Measurements from ENCODE around the gene ST8SIA1.

Gene ST8SIA1

DNA sequence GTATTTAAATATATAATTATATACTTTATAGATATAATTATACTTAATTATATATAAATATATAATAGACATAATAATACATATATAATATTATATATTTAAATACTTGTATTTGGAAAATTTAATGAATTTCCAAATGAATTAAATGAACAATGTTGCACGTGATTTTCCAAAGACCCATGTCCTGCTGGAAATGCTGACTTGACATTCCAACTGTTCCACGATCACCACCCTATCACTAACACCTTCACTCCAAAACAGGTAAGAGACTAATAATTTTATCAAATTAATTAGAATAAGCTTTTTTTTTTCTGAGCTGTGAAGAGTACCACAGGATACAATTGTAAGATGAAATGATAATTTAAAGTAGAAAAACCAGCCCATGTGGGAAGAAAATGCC is 103.4 kb downstream of the ST8SIA1 start:
- no peak for FAIRE-seq

DNA sequence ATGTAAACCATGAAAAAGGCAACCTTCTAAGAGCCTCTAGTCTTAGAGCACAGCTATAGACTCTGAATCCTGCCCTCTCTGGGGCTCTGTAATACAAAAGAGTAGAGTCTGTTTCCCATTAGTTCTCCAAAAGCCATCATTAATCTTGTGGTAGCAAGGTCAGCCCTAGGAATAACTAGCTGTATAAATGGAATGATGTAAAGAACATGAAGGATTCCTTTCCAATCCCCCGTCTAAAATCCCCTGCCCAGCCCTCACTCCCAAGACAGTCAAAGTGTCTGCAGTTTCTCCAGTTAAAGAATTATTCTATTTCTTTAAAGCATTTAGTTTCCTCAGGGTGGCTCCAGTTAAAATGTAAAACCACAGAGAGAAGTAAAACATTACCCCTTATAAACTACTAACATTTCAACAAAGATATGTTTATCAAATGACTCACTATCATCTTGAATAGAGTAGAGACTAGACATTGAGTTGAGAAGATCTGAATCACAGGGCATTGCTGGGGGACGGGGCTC is 104.2 kb downstream of the ST8SIA1 start:
- FAIRE-seq = no peak

DNA sequence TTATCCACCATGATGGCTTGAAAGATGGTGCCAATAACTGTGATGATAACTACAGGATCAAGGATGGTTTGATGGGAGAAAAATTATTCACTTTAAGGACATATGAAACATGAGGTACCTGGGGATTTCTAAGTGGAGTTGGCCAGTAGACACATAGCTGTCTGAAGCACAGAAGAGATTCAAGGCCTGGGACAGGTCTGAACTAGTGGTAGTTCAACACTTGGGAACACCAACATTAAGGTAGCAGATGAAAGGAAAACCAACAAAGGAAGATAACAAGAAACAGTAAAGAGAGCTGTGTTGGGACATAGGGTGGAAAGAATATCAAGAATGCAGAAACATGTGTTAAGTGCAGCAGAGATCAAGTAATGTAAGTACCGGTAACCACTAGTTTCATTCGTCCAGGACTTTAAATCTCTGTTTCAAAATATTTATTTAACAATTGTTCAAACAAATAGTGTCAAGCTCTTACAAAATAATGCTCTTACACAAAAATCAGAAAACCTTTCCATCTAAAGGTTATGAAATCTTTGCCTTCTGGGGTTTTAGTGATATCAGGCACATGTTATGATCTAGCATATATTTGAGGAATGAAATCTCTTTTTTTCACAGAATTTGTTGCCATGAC is 104.7 kb downstream of the ST8SIA1 start:
- no peak for FAIRE-seq

DNA sequence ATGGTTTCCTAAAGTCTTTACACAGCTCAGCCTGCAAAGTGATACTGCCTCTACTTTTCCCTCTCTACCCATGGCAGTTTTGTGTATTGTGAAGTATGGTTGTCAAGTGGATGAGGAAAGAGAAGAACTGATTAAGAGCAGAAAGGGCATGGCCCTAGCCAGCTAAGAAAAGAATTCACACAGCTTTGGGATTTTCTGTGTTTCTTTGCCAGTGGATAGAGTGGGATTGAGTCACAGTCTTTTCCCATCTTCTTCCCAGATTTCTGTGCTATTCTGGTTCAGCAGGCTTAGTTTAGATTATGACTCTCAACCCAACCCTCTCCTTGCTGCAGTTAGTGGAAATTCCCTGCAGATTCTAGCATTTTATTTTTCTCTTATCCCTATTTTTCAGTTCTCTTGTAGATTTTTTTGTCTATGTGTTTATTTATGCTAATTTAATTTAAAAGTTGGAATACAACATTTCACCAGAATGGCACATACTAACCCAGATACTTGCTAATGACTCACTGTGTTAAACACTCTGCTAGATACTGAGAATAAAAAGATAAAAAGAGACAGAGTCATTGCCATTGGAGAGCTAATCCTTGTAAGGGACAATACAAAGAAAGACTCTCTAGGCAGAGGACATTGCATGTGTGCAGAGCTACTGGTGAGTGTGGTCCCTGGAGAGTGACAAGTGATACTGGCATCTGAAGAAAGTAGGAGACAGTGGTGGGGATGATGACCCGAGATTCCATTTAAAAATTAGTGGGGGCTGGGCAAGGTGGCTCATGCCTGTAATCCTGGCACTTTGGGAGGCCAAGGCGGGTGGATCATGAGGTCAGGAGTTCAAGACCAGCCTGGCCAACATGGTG is 106.3 kb downstream of the ST8SIA1 start:
- FAIRE-seq = no peak

DNA sequence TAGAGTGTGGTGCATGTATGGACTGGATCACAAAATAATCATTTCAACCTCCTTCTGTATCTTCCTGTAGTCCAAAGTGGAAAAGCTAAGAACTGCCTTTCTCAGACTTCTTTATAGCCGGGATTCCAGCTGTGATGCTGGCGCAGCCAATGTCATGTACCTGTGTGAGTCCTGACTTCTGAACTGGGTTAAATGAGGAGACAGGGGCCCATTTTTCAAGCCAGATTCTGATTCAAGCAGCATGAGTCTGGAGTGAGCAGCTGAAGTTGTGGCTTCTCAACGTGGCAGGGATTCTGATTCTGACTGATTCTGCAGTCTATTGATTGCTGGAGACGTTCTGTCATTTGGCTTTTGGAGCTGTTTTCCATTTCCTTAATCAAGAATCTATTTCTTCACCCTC is 111.2 kb downstream of the ST8SIA1 start:
- FAIRE-seq = no peak

DNA sequence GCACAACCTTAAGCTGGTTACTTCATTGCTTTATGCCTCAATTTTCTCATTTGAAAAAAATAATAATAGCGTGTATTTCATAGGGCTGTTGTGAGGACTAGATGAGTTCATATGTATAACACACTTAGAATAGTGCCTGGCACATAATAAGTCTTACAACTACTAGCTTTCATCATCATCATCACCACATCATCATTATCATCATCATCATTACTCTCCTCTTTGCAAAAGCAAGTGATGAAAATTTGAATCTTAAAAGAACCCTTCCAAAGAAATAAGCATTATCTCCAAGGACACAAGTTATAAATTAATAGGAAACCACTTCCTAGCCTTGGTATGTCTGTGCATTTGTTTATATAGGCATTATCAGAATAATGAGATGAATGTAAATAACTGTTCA is 117.0 kb downstream of the ST8SIA1 start:
- FAIRE-seq = no peak

DNA sequence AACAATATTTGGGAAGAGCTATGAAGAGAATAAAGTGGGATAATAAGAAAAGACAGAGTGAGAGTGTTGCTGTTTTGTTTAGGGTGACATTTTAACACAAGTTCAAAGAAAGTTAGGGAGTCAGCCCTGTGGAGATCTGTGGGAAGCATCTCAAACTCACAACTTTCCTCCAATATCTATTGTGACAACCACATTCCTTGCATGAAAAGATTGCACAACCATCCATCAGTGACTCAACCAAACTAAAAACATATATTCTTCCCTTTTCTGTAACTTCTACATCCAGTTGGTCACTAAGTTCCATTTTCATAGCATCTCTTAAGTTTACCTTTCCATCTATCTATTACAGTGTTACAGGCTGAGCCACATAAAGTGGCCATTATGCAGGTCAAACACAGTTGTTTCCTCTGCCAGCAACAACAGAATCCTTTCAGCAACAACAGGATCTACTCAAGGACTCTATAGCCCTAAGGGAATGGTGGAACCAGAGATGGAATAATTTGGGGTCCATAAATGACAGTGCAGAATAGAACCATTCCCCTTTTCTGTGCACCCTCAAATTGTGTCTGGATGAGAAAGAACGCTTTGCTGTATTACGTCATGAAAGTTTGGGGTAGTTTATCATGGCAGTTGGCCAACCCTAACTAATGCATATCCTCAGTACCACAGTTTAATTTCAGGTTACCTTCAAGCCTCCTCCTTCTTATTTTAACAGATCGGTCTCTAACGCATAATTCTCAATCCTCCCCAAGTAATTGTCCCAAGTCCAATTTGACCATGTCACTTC is 118.8 kb downstream of the ST8SIA1 start:
- FAIRE-seq = no peak

DNA sequence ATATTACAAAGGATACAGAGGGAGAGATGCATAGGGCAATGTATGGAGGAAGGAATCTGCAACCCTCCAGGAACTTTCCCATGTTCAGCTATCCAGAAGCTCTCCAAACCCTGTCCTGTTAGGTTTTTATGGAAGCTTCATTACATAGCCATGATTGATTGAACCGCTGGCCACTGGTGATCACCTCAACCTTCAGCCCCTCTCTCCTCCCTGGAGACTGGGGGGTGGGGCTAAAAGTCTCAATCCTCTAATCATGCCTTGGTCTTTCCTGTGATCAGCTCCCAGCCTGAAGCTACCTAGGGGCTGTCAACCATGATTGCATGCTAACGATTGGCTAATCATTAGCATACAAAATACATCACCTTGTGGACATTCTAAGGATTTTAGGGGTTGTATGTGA is 123.4 kb downstream of the ST8SIA1 start:
- FAIRE-seq = no peak

DNA sequence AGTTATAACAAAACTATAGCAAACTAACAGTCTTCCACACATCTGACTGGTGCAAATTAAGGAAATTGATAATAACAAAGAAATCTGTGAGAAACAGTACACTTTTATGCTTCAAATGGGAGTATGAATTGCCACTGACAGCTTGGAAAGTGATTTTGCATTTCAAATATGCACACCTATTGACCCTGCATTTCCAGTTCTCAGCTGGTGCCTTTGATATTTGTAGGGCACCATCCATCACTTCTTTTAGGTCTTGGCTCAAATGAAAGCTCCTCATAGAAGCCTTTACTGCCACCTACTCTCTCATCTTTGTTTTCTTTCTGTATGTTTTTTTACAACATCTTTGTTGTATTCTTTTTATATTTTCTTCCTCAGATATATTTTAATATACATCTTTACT is 125.1 kb downstream of the ST8SIA1 start:
- FAIRE-seq = no peak

DNA sequence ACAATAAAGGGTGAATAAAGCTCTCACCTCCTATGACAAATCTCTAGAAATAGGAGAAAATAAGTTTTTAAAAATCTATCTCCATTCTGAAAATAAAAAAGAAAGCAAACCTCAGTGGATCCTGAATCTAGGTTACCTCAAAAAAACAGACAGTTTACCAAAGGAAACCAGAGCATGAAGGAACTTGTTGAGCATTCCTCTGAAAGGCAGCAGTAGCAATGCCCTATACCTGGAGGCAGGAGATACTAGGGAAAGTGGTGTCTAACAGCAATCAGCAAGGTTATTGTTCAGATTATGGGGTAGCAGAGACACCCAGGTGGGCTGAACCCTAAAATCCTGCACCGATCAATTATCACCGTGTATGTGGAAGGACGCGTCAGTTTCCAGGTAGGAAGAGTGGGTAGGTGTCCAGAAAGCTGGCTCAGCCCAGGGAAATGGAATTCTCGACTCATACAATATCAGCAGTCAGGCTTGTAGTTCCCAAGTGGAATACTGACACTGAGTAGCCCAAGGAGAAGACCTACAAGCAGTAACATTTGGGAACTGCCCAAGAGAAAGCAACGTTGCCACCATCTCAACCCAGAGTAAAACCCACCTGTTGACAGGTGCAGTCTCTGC is 128.3 kb downstream of the ST8SIA1 start:
- FAIRE-seq = no peak

DNA sequence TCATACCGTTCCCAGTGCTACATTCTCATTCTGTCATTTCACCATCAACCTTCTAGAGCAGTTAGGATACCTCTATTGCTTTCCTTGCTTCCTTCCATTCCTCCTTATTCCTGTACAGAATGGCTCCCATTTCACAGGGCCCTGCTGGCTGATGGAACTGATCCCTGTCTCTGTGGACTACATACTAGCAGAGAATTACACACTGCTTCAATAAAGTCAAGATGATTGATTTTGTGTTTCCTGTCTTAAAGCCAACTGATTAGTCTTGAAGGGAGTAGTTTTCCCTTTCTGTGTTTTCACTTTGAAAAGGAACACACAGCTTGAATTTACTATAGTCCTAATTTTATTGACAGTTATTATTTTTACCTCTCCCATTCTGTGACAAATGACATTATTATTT is 130.1 kb downstream of the ST8SIA1 start:
- FAIRE-seq = no peak

DNA sequence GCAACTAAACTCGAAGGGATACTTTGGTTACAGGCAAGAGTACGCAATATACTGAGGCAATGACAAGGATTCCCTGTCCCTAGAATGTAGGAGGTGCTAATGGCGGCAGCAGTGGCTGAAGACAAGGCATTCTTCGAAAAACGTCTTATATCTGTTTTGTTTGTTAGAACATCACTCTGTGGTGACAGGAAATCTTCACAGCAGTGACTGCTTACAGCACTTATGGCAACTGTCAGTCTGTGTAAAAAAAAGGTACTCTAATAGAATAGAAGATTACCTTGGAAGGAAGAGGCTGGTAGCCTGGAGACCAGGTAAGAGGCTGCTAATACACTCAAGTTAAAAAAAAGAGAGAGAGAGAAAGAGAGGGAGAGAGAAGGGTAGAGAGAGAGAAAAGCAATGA is 131.7 kb downstream of the ST8SIA1 start:
- FAIRE-seq = no peak

DNA sequence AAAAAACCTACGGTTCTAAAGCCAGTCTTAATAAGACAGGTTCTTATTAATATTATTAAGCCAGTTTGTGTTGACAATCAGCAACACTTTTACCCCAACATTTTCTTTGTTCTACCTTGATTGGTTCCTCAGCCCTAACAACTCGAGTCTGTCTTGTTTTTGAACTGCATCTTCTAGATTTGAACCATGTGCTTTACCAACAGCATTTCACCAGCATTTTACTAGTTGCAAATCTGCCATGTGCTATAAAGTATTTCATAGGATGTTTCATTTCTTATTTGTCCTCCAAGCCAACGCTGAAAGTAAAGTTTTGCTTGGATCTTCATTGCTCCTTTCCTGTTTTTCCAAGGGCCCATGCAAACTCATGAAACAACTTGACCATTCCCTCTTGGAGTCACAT is 133.4 kb downstream of the ST8SIA1 start:
- FAIRE-seq = no peak

DNA sequence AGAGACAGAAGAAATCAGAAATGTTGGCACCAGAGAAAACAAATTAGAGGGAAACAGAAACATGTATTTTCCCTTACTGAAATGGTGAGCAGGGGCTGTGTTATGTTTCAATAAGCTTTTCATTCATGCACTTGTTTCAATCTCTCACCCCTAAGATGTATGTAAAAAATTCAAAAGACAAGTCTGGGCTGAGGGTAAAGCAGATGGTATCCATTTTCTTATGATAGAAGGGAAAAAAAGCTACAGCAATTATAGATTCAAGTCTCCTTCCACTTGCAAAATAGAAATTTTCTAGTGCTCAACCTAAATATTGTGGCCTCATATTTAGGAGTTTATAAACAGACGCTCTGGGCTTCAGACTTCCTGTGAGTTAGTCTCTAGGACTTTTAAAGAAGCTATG is 138.3 kb downstream of the ST8SIA1 start:
- no peak for FAIRE-seq

DNA sequence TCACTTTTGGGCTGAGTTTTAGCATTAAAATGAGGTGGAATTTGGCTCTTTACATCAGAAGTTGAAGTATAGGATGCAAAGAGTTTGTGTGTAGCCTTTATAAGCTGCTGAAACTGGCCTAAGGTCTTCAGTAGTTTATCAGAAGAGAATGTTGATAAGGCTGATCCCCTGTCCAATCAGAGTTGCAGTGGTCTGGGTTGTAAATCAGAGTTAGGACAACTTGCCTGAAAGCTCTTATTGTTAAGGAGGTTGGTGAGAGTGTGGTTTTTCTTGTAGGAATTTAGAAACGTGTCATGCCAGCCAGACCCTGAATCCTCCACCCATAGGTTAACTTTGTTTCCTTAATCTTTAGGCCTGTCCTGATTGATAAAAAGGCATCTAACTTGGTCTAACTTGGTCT is 143.5 kb downstream of the ST8SIA1 start:
- no peak for FAIRE-seq

DNA sequence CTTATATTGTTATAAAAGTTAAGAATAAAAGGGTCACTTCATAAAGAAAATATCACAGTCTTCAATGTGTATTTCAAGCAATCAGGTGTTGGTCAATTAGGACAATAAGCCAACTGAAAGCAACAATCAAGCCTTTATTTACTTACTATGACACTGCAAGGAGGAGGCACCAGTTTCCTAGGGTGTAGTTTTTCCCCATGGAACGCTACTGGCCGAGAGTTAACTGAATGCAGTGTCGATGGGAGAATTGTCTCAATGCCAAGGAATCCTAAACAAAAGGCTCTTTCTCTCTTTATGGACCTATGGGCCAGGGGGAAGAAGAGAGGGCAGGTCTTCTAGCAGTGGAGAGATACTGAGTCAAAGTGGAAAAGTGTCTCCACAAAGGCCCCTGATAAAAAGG is 146.1 kb downstream of the ST8SIA1 start:
- no peak for FAIRE-seq

DNA sequence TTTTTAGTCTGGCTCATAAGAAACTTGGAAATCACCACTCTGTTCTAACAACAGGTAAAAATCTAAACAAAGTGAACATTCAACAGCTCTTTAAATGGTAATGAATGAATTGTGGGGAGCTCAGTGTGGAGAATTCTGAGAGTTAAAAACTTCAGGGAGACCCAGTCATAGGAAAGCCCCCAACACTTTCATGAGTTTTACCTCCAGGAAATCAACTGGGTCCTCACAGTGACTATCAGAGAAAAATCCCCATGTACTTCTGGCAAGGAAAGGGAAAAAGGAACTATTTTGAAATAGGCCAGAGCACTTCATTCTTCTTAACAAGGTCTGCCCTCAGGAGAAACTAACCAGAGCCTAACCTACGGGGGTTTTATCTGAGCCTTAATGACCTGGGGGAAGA is 153.8 kb downstream of the ST8SIA1 start:
- FAIRE-seq = no peak

DNA sequence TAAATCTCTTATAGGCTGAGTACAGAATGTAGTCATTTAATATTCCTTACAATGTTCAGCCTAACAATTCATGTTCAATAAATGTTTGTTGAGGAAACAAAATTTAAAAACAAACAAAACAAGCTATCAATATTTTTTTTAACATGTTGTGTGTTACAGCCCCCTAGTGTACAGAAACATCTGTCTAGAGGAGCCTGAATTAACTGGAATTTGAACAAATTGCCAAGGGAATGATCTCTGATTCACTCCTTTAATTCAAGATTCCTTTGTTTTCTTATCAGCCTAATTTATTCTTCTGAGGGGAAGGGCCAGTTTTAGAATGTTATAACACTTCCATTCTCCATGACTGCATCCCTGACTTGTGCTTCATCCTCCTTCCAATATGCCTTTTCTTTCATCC is 161.3 kb downstream of the ST8SIA1 start:
- no peak for FAIRE-seq

DNA sequence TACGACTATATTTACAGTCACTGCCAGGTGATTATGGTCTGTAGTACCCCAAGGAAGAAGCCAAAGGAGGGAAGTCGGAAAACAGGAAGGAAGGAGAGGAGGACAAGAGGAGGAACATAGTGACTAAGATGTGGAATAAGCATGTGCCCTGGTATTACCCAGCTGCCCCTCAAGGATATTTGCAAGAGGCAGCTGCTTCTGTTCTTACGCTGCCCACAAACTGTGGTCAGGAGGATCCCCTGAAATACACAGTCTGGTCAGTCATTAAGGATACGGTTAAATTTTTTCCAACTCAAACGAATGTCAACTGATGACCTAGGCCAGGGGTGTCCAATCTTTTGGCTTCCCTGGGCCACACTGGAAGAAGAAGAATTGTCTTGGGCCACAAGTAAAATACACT is 162.0 kb downstream of the ST8SIA1 start:
- FAIRE-seq = no peak

DNA sequence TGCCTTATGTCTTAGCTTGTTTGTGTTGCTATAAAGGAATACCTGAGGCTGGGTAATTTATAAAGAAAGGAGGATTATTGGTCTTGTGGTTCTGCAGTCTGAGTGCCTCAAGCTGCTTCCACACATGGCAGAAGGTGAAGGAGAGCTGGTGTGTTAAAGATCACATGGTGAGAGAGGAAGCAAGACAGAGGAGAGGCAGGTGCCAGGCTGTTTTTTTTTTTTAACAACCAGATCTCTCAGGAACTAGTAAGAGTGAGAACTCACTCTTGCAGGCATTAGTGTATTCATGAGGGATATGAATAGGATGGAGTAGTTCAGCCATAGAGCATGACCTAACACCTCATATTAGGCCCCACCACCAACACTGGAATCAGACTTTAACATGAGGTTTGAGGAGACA is 165.1 kb downstream of the ST8SIA1 start:
- FAIRE-seq = no peak

DNA sequence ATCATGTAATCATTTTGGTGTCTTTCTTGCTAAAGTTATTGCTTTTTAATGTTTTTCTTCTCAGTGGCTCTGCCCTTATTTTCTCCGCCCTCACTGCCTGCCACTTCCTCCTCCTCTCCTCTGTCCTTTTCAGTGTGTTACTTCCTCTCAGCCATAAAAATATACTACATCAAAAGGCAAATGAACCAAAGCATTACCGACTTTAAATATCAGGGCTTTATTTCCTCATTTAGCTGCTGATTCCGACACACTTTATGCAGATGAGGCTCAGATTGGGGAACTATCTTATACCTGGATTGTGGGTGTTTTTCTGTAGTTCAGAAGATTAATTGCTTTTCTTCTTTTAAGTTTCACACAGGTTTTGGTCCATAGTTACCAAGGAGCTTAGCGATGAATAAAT is 170.4 kb downstream of the ST8SIA1 start:
- no peak for FAIRE-seq

DNA sequence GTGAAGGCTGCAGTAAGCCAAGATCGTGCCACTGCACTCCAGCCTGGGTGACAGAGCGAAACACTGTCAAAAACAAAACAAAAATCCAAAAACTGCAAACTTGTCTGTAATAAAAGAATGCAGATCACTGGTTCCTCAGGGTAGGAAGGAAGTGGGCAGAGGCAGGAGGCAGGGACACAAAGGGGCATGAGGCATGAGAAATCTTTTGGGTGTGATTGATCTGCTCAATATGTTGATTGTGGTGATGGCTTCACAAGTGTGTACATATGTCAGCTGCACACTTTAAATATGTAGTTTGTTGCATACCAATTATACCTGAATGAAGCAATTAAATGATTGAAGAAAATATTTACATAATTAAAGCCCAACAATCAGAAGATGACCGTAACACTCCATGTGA is 170.9 kb downstream of the ST8SIA1 start:
- no peak for FAIRE-seq

DNA sequence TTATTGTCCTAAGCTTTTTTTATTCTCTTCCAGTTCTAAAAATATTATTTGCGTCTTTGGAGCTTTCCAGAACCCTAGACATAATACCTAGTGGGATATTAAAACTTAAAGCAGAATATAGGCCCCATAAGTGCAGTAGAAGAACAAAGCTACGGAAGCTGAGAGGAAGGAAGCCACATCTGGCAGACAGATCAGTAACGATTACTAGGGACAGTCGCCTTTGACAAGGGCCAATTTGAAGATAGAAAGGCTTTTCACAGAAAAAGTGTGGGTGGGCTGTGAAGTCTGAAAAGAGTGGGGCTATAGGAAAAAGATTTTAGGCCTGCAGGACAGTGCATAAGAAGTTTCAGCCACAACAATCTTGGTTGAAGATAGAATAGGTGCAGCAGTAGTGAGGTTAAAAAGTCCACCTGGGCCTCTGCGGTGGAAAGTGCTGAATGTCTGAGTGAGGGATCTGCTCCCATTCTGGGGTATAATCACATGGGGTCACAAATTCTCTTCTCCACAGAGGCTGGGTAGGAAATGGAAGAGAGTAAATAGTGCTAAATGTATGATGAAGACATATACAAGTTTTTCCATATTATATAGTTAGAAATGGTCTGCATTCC is 174.0 kb downstream of the ST8SIA1 start:
- no peak for FAIRE-seq

Measured in A204.1 (cell line).